Panc1 (cell line): ENCODE measurements around the gene SHC3.

Source experiments
- CTCF ChIP-seq: fragments of 450-650 bp; IDR thresholded peaks from 2 replicates; pipeline ENCODE4 v1.5.1; 2017; ENCODE audit warnings: mild to moderate bottlenecking
- TF ChIP-seq, protein P1 (sequence below), 2 experiments: IDR thresholded peaks; 2 replicates each; pipeline ENCODE4 v1.6.1; 2011 to 2012; ENCODE audit warnings: low read depth in 2 of 2, control low read depth in 1 of 2, low read length in 1 of 2, mild to moderate bottlenecking in 1 of 2, moderate library complexity in 1 of 2; ENCODE audit not compliant: insufficient read depth in 1 of 2

DNA sequence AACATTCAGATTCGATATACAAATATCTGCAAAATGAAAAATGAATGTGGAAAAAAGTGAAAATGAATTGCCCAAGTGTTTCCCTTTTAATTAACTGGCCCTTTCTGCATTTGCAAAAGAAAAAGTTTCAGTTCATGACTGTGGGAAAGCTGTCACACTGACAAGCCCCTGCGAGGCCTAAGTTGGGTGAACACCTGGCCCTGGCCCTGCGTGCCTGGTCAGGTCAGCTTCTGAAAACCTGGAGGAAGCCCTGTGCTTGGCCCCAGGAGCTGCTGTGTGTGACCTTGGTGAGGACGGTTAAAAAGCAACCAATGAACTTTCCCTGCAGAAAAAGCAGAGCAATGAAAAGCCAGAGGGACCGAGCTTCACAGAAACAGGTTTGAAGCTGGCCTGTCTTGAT is 41.0 kb upstream of the SHC3 start:
- TF ChIP-seq, protein P1, sequence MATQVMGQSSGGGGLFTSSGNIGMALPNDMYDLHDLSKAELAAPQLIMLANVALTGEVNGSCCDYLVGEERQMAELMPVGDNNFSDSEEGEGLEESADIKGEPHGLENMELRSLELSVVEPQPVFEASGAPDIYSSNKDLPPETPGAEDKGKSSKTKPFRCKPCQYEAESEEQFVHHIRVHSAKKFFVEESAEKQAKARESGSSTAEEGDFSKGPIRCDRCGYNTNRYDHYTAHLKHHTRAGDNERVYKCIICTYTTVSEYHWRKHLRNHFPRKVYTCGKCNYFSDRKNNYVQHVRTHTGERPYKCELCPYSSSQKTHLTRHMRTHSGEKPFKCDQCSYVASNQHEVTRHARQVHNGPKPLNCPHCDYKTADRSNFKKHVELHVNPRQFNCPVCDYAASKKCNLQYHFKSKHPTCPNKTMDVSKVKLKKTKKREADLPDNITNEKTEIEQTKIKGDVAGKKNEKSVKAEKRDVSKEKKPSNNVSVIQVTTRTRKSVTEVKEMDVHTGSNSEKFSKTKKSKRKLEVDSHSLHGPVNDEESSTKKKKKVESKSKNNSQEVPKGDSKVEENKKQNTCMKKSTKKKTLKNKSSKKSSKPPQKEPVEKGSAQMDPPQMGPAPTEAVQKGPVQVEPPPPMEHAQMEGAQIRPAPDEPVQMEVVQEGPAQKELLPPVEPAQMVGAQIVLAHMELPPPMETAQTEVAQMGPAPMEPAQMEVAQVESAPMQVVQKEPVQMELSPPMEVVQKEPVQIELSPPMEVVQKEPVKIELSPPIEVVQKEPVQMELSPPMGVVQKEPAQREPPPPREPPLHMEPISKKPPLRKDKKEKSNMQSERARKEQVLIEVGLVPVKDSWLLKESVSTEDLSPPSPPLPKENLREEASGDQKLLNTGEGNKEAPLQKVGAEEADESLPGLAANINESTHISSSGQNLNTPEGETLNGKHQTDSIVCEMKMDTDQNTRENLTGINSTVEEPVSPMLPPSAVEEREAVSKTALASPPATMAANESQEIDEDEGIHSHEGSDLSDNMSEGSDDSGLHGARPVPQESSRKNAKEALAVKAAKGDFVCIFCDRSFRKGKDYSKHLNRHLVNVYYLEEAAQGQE (IDR thresholded peaks at IDR 0.05; ENCODE audit: insufficient read depth in 1 of 2, low read depth in 2 of 2, low read length in 1 of 2) = no peak
- TF ChIP-seq CTCF = no peak
